ENCODE results near the gene RUVBL1.

RUVBL1 gene

GRCh38 chr3:128123538-128124368 lies at the start of gene RUVBL1:
TSS of gene RUVBL1 (minus strand) at chr3:128123812. CDS start at chr3:128123724, 88 bp downstream.
- peak; percentile 100 for ATAC-seq
- peak; percentile 52; the same call in 1 of the 2 replicates for TF ChIP-seq TSHZ2 (CRISPR knock-in tag; IDR thresholded peaks at IDR 0.05)
- no peak for TF ChIP-seq ARNTL (CRISPR knock-in tag; IDR thresholded peaks at IDR 0.05; ENCODE audit: borderline replicate concordance, low read depth)
- peak; percentile 77 for TF ChIP-seq CSDC2 (CRISPR knock-in tag; IDR thresholded peaks at IDR 0.05)
- 0 out of 2 replicates have a peak, but pooled peaks have one; percentile 11 for TF ChIP-seq ZNF70 (CRISPR knock-in tag; IDR thresholded peaks at IDR 0.05)
- TF ChIP-seq PATZ1 (CRISPR knock-in tag; IDR thresholded peaks at IDR 0.05; ENCODE audit: borderline replicate concordance), result peak; percentile 82; the same call in 1 of the 2 replicates
- no peak for TF ChIP-seq ESRRG (CRISPR knock-in tag; IDR thresholded peaks at IDR 0.05)
- TF ChIP-seq ZFP3 (CRISPR knock-in tag; IDR thresholded peaks at IDR 0.05), result 0 out of 2 replicates have a peak, but pooled peaks have one; percentile 73

- no peak for TF ChIP-seq SNAI2 (CRISPR knock-in tag; IDR thresholded peaks at IDR 0.05)
- TF ChIP-seq ZNF565 (CRISPR knock-in tag; conservative IDR thresholded peaks at IDR 0.05; ENCODE audit: low read depth), result no peak
- no peak for TF ChIP-seq ESRRG (CRISPR knock-in tag; IDR thresholded peaks at IDR 0.05)
- TF ChIP-seq OSR1 (CRISPR knock-in tag; IDR thresholded peaks at IDR 0.05), result no peak
- no peak for TF ChIP-seq CSRNP3 (CRISPR knock-in tag; IDR thresholded peaks at IDR 0.05)
- no peak for TF ChIP-seq ARNTL (CRISPR knock-in tag; IDR thresholded peaks at IDR 0.05; ENCODE audit: borderline replicate concordance, low read depth)
- TF ChIP-seq RARB (CRISPR knock-in tag; IDR thresholded peaks at IDR 0.05), result no peak
- no peak for TF ChIP-seq TOX (CRISPR knock-in tag; IDR thresholded peaks at IDR 0.05; ENCODE audit: borderline replicate concordance)
- TF ChIP-seq ISL1 (CRISPR knock-in tag; IDR thresholded peaks at IDR 0.05), result no peak
- no peak for TF ChIP-seq CREB5 (CRISPR knock-in tag; IDR thresholded peaks at IDR 0.05; ENCODE audit: low read depth)
- TF ChIP-seq PATZ1 (CRISPR knock-in tag; IDR thresholded peaks at IDR 0.05; ENCODE audit: borderline replicate concordance), result no peak
- no peak for ATAC-seq
These were observed 49.6 kb upstream of the RUVBL1 start for GRCh38 chr3:128173200-128173599.

GRCh38 chr3:128170866-128171516 lies 47.4 kb upstream of the RUVBL1 start:
- TF ChIP-seq CREB5 (CRISPR knock-in tag; IDR thresholded peaks at IDR 0.05; ENCODE audit: low read depth), result no peak
- peak; percentile 65; the same call in 1 of the 2 replicates for TF ChIP-seq TSHZ2 (CRISPR knock-in tag; IDR thresholded peaks at IDR 0.05)
- TF ChIP-seq PPARA (CRISPR knock-in tag; IDR thresholded peaks at IDR 0.05; ENCODE audit: borderline replicate concordance), result no peak
- no peak for TF ChIP-seq OSR1 (CRISPR knock-in tag; IDR thresholded peaks at IDR 0.05)
- peak; percentile 70; the same call in 1 of the 2 replicates for TF ChIP-seq TCF4 (CRISPR knock-in tag; IDR thresholded peaks at IDR 0.05; ENCODE audit: borderline replicate concordance)
- peak; percentile 97 for ATAC-seq

Data from SK-N-SH treated with all-trans-retinoic acid at 6 μM for 48 hours (cell line).